IMR-90 (cell line): Measurements from ENCODE around the gene QRFP. TPM values are rescaled to one million over a fixed set of nuclear protein-coding genes. Genes with fewer than 3 reads are reported as not detected.

Source experiments
- ATAC-seq: fragments of 200-7000 bp; cut with Tn5 transposase; 2 replicates; pipeline ENCODE4 v1.9.1; 2020; ENCODE audit warnings: low read depth, mild to moderate bottlenecking, moderate library complexity
- BruUV-seq: library from RNA; stranded (reverse); fragments of 400-500 nt; replicated peaks from 2 replicates; lab custom pipeline; 2021; lab: Mats Ljungman, UMichigan
- CTCF ChIA-PET: fragments of 300-600 bp; formaldehyde crosslinking; extraction: SDS; loops from one replicate; lab custom pipeline; 2021; ENCODE audit warnings: antibody characterized with exemption; lab: Yijun Ruan, JAX
- POLR2A ChIA-PET: fragments of 300-600 bp; sonication (Branson Sonifier 250); formaldehyde crosslinking; loops from one replicate; lab custom pipeline; 2022; ENCODE audit warnings: antibody characterized with exemption; ENCODE audit not compliant: unreplicated experiment; lab: Charles Lee
- DNase-seq: peaks from one replicate; pipeline ENCODE4 v3.0.0; 2013
- H2AFZ ChIP-seq: replicated peaks from 2 replicates; pipeline ENCODE3; 2013; ENCODE audit warnings: low read length, mild to moderate bottlenecking; ENCODE audit not compliant: poor library complexity
- H2AK5ac ChIP-seq: 2 replicates; pipeline ENCODE4 v1.6.1; 2013; ENCODE audit warnings: low read depth, low read length, inconsistent platforms
- H2AK9ac ChIP-seq: replicated peaks from 2 replicates; pipeline ENCODE3; 2013; ENCODE audit warnings: mild to moderate bottlenecking, low read depth, low read length, moderate library complexity; ENCODE audit not compliant: poor library complexity
- H2BK120ac ChIP-seq: 2 replicates; pipeline ENCODE4 v1.6.1; 2013; ENCODE audit warnings: low read depth, low read length, inconsistent platforms
- H2BK15ac ChIP-seq: 3 replicates; pipeline ENCODE4 v1.6.1; 2013; ENCODE audit warnings: low read depth, low read length, inconsistent platforms
- H2BK20ac ChIP-seq: 2 replicates; pipeline ENCODE4 v1.6.1; 2013; ENCODE audit warnings: low read depth, mild to moderate bottlenecking, inconsistent platforms, low read length, moderate library complexity
- H2BK5ac ChIP-seq: 2 replicates; pipeline ENCODE4 v1.6.1; 2013; ENCODE audit warnings: mild to moderate bottlenecking, low read depth, low read length, inconsistent platforms; ENCODE audit not compliant: poor library complexity, severe bottlenecking
- H3K14ac ChIP-seq: replicated peaks from 2 replicates; pipeline ENCODE4 v1.6.1; 2013; ENCODE audit warnings: low read depth, low read length, inconsistent platforms
- H3K18ac ChIP-seq: 2 replicates; pipeline ENCODE4 v1.6.1; 2013; ENCODE audit warnings: low read depth, low read length, control low read depth
- H3K23ac ChIP-seq: 2 replicates; pipeline ENCODE4 v1.6.1; 2013; ENCODE audit warnings: low read depth, low read length, inconsistent platforms
- H3K27ac ChIP-seq: 2 replicates; pipeline ENCODE4 v1.5.1; 2013; ENCODE audit warnings: mild to moderate bottlenecking, control low read depth, low read length; ENCODE audit not compliant: insufficient read depth
- H3K27me3 ChIP-seq: 2 replicates; pipeline ENCODE4 v1.6.1; 2013; ENCODE audit warnings: low read length; ENCODE audit not compliant: control insufficient read depth, insufficient read depth
- H3K36me3 ChIP-seq: 2 replicates; pipeline ENCODE4 v1.6.1; 2013; ENCODE audit warnings: low read length, mixed read lengths; ENCODE audit not compliant: control insufficient read depth, insufficient read depth
- H3K4ac ChIP-seq: 2 replicates; pipeline ENCODE4 v1.6.1; 2013; ENCODE audit warnings: low read depth, low read length, inconsistent platforms
- H3K4me1 ChIP-seq: 2 replicates; pipeline ENCODE4 v1.6.1; 2013; ENCODE audit warnings: low read length, mixed read lengths; ENCODE audit not compliant: control insufficient read depth, insufficient read depth
- H3K4me2 ChIP-seq: 2 replicates; pipeline ENCODE4 v1.6.1; 2013; ENCODE audit warnings: low read depth, mild to moderate bottlenecking, control low read depth, low read length, moderate library complexity
- H3K4me3 ChIP-seq: 2 replicates; pipeline ENCODE4 v1.5.1; 2013; ENCODE audit warnings: low read depth, mild to moderate bottlenecking, control low read depth, low read length, moderate library complexity; ENCODE audit not compliant: insufficient read depth
- H3K56ac ChIP-seq: 2 replicates; pipeline ENCODE4 v1.6.1; 2013; ENCODE audit warnings: low read length, inconsistent platforms; ENCODE audit not compliant: insufficient read depth; ENCODE audit errors: extremely low read depth
- H3K79me1 ChIP-seq, 2 experiments: 2 replicates each; pipeline ENCODE4 v1.6.1; 2013; ENCODE audit warnings: low read length in 2 of 2, inconsistent platforms in 1 of 2, low read depth in 1 of 2
- H3K9ac ChIP-seq: 2 replicates; pipeline ENCODE4 v1.6.1; 2013; ENCODE audit warnings: low read depth, low read length, control low read depth
- H3K9me1 ChIP-seq: 2 replicates; pipeline ENCODE4 v1.6.1; 2013; ENCODE audit warnings: low read length, inconsistent platforms; ENCODE audit not compliant: insufficient read depth
- H3K9me3 ChIP-seq: 2 replicates; pipeline ENCODE4 v1.6.1; 2013; ENCODE audit warnings: low read length; ENCODE audit not compliant: control insufficient read depth, insufficient read depth
- H4K20me1 ChIP-seq: 2 replicates; pipeline ENCODE4 v1.6.1; 2013; ENCODE audit warnings: low read length, inconsistent platforms; ENCODE audit not compliant: insufficient read depth
- H4K5ac ChIP-seq: 2 replicates; pipeline ENCODE4 v1.6.1; 2013; ENCODE audit warnings: mild to moderate bottlenecking, low read depth, low read length, control low read depth
- H4K8ac ChIP-seq, 2 experiments: 2 replicates each; pipeline ENCODE4 v1.6.1; 2013; ENCODE audit warnings: low read depth in 2 of 2, low read length in 2 of 2, control low read depth in 1 of 2, inconsistent platforms in 1 of 2
- H4K91ac ChIP-seq: 2 replicates; pipeline ENCODE4 v1.6.1; 2013; ENCODE audit warnings: low read depth, low read length, inconsistent platforms; ENCODE audit not compliant: insufficient read depth
- BHLHE40 ChIP-seq: fragments of 150-350 bp; IDR thresholded peaks from 2 replicates; pipeline ENCODE4 v1.6.1; 2016; ENCODE audit warnings: mild to moderate bottlenecking, low read depth, low read length
- CEBPB ChIP-seq: IDR thresholded peaks from 2 replicates; pipeline ENCODE4 v1.6.1; 2012; ENCODE audit warnings: low read depth, low read length, improper control_type of control experiment
- CHD1 ChIP-seq: IDR thresholded peaks from 2 replicates; pipeline ENCODE4 v1.6.1; 2012; ENCODE audit warnings: low read depth, low read length, improper control_type of control experiment
- CTCF ChIP-seq: conservative IDR thresholded peaks from 2 replicates; pipeline ENCODE4 v1.5.1; 2012; ENCODE audit warnings: mild to moderate bottlenecking, low read depth, low read length, improper control_type of control experiment
- ELK1 ChIP-seq: fragments of 150-350 bp; IDR thresholded peaks from 2 replicates; pipeline ENCODE4 v1.6.1; 2016; ENCODE audit warnings: low read depth, mild to moderate bottlenecking, low read length, moderate library complexity, borderline replicate concordance
- FOS ChIP-seq: fragments of 150-350 bp; IDR thresholded peaks from 2 replicates; pipeline ENCODE4 v1.6.1; 2016; ENCODE audit warnings: low read depth, low read length
- MAZ ChIP-seq: IDR thresholded peaks from 2 replicates; pipeline ENCODE4 v1.6.1; 2012; ENCODE audit warnings: low read depth, mild to moderate bottlenecking, low read length, improper control_type of control experiment, moderate library complexity, borderline replicate concordance
- MXI1 ChIP-seq: IDR thresholded peaks from 2 replicates; pipeline ENCODE4 v1.6.1; 2012; ENCODE audit warnings: low read depth, mild to moderate bottlenecking, low read length, moderate library complexity, borderline replicate concordance
- NFE2L2 ChIP-seq: fragments of 150-350 bp; IDR thresholded peaks from 2 replicates; pipeline ENCODE4 v1.6.1; 2016; ENCODE audit warnings: low read depth, mild to moderate bottlenecking, low read length
- POLR2A ChIP-seq: IDR thresholded peaks from 2 replicates; pipeline ENCODE4 v1.6.1; 2012; ENCODE audit warnings: mild to moderate bottlenecking, low read depth, low read length
- RAD21 ChIP-seq: IDR thresholded peaks from 2 replicates; pipeline ENCODE4 v1.6.1; 2012; ENCODE audit warnings: low read length, improper control_type of control experiment
- RCOR1 ChIP-seq: IDR thresholded peaks from 2 replicates; pipeline ENCODE4 v1.6.1; 2012; ENCODE audit warnings: mild to moderate bottlenecking, low read length, improper control_type of control experiment; ENCODE audit not compliant: insufficient replicate concordance
- RFX5 ChIP-seq: IDR thresholded peaks from 2 replicates; pipeline ENCODE4 v1.8.0; 2012; ENCODE audit warnings: low read depth, mild to moderate bottlenecking, low read length, moderate library complexity
- WGBS, 2 experiments: methylation state at CpG; one replicate each; pipeline versions ENCODE4 v1.1.5 to v1.1.7; 2013; ENCODE audit warnings: missing lambda C conversion rate in 2 of 2; ENCODE audit not compliant: insufficient read length in 1 of 2; ENCODE audit errors: extremely low coverage in 2 of 2; 5-methylcytosine and 5-hydroxymethylcytosine counted together
- dilution Hi-C: fragments of 300-500 bp; cut with HindIII; formaldehyde crosslinking; loops from one replicate; pipeline ENCODE4 v1.14.3; 2018; ENCODE audit warnings: low sequenced_read_pairs; ENCODE audit not compliant: unreplicated experiment
- in situ Hi-C: fragments of 300-500 bp; cut with MboI; formaldehyde crosslinking; loops from 3 replicates; pipeline ENCODE4 v1.14.3; 2019; ENCODE audit warnings: low sequenced_read_pairs, inconsistent platforms, mixed read lengths
- intact Hi-C: fragments of 100-400 bp; cut with micrococcal nuclease; formaldehyde crosslinking; loops from 2 replicates; pipeline ENCODE4 v1.10.0; 2022
- polyA plus RNA-seq, 3 experiments: library from polyadenylated mRNA; depleted of rRNA; stranded (reverse); fragments of >200 nt; gene quantifications; 2 replicates each; pipeline ENCODE4 v1.2.3, GENCODE V29; 2012; ENCODE audit warnings: low replicate concordance in 1 of 3
- total RNA-seq: library from RNA; depleted of rRNA; stranded (reverse); fragments of >200 nt; gene quantifications from 2 replicates; pipeline ENCODE4 v1.2.3, GENCODE V29; 2012

Gene QRFP
- total and polyA plus RNA-seq, 2 of the 4 experiments (the other 2 are of a cell fraction): not detected

- Histone ChIP-seq H3K18ac (no peak overlapping the region), H2BK120ac (no peak overlapping the region), H3K4me3 (no peak overlapping the region), H3K23ac (no peak overlapping the region), H3K36me3 (no peaks in the 10 kb centered on the region), H3K27ac (no peak overlapping the region), H3K4me2 (no peak overlapping the region), H2AFZ (no peak overlapping the region), H3K27me3 (no peaks in the 10 kb centered on the region), H4K91ac (no peak overlapping the region), H2AK9ac (no peak overlapping the region), H4K20me1 (no peaks in the 10 kb centered on the region), H2AK5ac (no peak overlapping the region), H2BK20ac (no peak overlapping the region), H3K56ac (no peak overlapping the region), H3K14ac (no peak overlapping the region), H3K4me1 (no peaks in the 10 kb centered on the region), H2BK15ac (no peak overlapping the region), H3K9me3 (no peaks in the 10 kb centered on the region), H3K79me1 (no peaks in the 10 kb centered on the region), H3K4ac (no peak overlapping the region), H3K9ac (no peak overlapping the region), H4K5ac (no peak overlapping the region), H2BK5ac (no peak overlapping the region), H3K9me1 (no peaks in the 10 kb centered on the region), H4K8ac (no peak overlapping the region)
- no TSS peak for BruUV-seq
- WGBS, 2 experiments: 92% methylated on average over 2 of the region's 8 CpGs; no CpG with 5 or more reads in 1 of the 2 experiments
- no peak for ATAC-seq
- dilution Hi-C loops: no loop called here
- TF ChIP-seq RAD21 (no peak), CHD1 (no peak), POLR2A (no peak), CEBPB (no peak), ELK1 (no peak), CTCF (no peak), MXI1 (no peak), RFX5 (no peak), NFE2L2 (no peak), RCOR1 (no peak), MAZ (no peak), BHLHE40 (no peak), FOS (no peak)
- DNase-seq: no peak
- POLR2A ChIA-PET: no interaction called here
- intact Hi-C loops: no loop called here
- CTCF ChIA-PET: no interaction called here
- in situ Hi-C loops: no loop called here
Observed at GRCh38 chr9:130920233-130920632, 23.6 kb upstream of the QRFP start.
